Gastrocnemius medialis (tissue), 4 donors: Measurements from ENCODE around the gene ST14.

Experiments
- CTCF ChIP-seq, 5 experiments: fragments of 450-650 bp in 3 of 5; fragments of 200-600 bp in 2 of 5; sonication (generic) in 2 of 5; IDR thresholded peaks in 4 of 5; conservative IDR thresholded peaks in 1 of 5; 1 replicate in 4 of 5; 2 replicates in 1 of 5; pipeline ENCODE4 v1.5.1; 2016 to 2019; ENCODE audit warnings: antibody characterized with exemption in 5 of 5, mild to moderate bottlenecking in 3 of 5, moderate library complexity in 3 of 5
- POLR2A ChIP-seq, 2 donors: fragments of 450-650 bp; IDR thresholded peaks; one replicate each; pipeline ENCODE4 v1.6.1; 2017; ENCODE audit warnings: antibody characterized with exemption in 2 of 2, mild to moderate bottlenecking in 2 of 2, moderate library complexity in 2 of 2

DNA sequence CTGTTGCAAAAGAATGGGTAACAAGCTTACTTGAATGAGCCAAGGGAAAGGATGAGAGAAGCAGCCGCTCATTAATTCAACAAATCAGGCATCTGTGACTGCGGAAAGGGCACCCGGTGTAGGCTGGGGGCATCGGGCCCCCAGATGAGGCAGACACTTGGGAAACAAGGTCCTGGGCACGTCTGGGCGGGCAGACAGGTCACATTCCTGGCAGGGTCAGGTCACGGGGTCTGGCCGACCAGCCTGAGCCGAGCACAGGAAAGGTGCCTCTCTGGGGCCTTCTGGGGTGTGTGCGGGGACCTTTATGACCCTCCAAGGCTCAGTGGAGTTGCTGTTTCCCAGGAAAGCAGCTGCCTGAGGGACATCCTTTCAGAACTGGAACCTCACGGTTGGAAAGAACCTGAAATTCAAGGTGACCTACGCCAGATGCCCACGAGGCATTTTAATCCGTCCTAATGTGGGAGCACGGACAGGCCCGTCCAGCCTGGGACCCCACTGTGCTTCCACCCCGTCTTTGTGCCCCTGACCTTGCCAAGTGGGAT is 57.1 kb downstream of the ST14 start:
- no peak for TF ChIP-seq CTCF (IDR thresholded peaks at IDR 0.05 in 4 of 5, conservative IDR thresholded peaks at IDR 0.05 in 1 of 5)
- TF ChIP-seq POLR2A (IDR thresholded peaks at IDR 0.05), result no peak
